ENCODE data around the gene ZBTB7B.

Gene ZBTB7B

DNA sequence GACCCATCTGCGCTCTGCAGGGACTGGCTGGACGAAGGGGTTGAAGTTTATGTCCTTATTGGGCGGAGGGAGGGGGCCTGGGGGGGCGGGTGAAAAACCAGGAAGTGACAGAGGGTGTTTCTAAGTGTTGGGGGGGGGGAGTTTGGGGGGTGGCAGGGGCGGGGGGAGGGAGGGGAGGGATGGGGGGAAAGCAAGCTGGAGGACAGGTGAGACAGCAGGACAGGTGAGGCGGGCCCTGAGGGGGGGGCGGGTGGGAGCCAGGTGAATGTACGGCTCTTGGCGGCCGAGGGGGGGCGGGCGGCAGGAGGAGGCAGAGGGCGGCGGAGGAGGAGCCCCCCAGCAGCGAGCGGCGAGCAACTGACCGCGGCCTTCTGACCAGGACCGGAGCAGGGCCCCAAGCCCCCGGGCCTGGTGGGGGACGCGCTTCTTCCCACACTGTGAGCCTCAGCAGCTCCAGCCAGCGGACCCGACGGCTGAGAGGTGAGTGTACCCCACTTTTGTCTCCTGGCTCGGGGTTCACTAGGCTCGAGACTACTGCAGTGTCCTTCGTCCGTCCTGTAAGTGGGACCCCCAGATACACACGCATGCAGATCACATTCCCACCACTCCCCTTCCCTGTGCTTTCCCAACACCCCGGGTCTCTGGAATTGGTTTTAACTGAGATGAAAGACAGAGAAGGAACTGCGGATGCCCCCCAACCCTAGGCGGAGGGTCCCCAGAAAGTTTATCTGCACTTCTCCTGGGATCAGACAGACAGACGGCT, at the start of gene ZBTB7B:
TSS of gene ZBTB7B (plus strand) at position 339 of the 763 bp plus-strand sequence. CDS start 11,859 bp downstream, outside the sequence.
- H3K27me3 ChIP-seq (ENCODE audit: control insufficient read depth, insufficient read depth, low read length) = peaks cover 4% of the 10 kb centered on the region
- no peaks in the 10 kb centered on the region for H3K9me3 ChIP-seq (ENCODE audit: control insufficient read depth, insufficient read depth, low read length)
- peak within 1 kb of the TSS; percentile 41 for H3K9ac ChIP-seq (ENCODE audit: low read depth, low read length)
- H3K36me3 ChIP-seq (ENCODE audit: control insufficient read depth, insufficient read depth, low read length) = no peaks in the 10 kb centered on the region
- H3K4me1 ChIP-seq (ENCODE audit: control insufficient read depth, insufficient read depth, low read length) = peaks cover 11% of the 10 kb centered on the region
- peak within 1 kb of the TSS; percentile 89 for H3K4me3 ChIP-seq (ENCODE audit: low read depth, low read length)

DNA sequence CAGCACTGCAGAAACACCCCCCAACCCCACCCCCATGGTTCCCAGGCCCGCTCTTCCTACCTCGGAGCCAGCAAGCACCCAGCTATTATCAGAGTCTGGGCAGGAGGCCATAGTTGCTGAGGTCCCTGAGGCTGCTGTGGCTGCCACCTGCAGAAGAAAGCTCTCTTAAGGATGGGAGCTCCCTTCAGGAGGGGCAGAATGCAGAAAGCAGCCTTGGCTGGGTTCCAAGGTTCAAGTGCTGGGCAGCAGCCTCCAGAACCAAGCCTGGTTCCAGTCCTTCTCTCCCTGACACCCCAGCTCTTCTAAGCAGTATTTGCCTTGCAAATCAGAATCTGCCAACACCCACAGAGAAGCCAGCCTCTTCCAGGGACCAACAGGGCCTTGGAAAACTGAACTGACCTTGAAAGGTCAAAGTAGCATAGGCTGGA, 49.0 kb upstream of the ZBTB7B start:
- Histone ChIP-seq H3K4me3 (ENCODE audit: low read depth, low read length) (no peak overlapping the region), H3K4me1 (ENCODE audit: control insufficient read depth, insufficient read depth, low read length) (peaks cover 14% of the 10 kb centered on the region), H3K9ac (ENCODE audit: low read depth, low read length) (no peak overlapping the region), H3K36me3 (ENCODE audit: control insufficient read depth, insufficient read depth, low read length) (peaks cover 4% of the 10 kb centered on the region), H3K9me3 (ENCODE audit: control insufficient read depth, insufficient read depth, low read length) (no peaks in the 10 kb centered on the region), H3K27me3 (ENCODE audit: control insufficient read depth, insufficient read depth, low read length) (no peaks in the 10 kb centered on the region)

DNA sequence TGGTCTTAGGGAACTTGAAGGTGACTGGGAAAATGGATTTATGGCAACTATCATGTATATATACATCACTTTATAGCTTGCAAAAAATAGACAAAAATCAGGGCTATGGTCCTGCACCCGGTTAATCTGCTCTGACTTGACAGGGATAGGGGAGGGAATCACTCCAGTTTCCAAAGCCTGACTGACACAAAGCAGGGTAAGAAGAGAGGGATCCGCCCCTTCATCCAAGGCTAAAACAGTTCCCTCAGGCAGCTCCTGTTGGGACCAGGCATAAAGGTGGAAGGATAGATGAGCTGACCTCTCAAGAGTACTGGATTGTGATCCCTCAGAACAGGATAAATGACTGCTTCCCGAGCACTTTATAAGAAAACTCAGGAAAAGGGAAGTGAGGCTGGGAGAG, 48.1 kb upstream of the ZBTB7B start:
- Histone ChIP-seq H3K4me1 (ENCODE audit: control insufficient read depth, insufficient read depth, low read length) (peaks cover 14% of the 10 kb centered on the region), H3K27me3 (ENCODE audit: control insufficient read depth, insufficient read depth, low read length) (no peaks in the 10 kb centered on the region), H3K9ac (ENCODE audit: low read depth, low read length) (no peak overlapping the region), H3K36me3 (ENCODE audit: control insufficient read depth, insufficient read depth, low read length) (peaks cover 10% of the 10 kb centered on the region), H3K9me3 (ENCODE audit: control insufficient read depth, insufficient read depth, low read length) (no peaks in the 10 kb centered on the region), H3K4me3 (ENCODE audit: low read depth, low read length) (no peak overlapping the region)

DNA sequence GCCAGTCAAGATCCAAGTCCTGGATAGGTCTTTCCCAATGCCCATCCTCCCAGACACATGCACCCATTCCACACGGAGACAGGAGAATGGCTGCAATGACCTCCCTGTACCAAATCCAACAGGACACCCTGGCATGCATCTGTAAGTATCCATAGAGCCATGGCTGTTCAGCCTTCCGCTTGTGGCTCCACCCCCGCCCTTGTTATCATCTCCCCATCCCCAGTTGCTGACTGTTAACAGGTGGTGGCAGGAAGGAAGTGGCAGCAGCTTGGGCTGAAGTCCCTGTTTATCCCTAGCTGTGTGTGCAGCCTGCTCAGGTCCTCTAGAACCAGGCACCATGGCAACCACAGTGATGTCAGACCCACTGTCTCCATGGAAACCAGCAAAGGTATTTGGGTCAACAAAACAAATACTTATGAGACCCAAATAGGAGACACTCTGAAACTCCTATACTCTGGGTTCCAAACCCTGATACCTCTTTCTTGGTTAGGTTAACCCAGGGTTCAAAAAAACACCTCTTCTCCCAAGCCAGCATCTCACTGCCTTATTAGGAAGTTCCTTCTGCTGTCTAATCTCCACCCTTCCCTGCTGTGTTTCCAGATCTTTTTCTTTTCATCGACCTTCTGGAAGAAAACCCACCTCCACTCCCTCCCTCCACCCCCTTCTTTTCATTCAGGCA, 47.4 kb upstream of the ZBTB7B start:
- H3K9me3 ChIP-seq (ENCODE audit: control insufficient read depth, insufficient read depth, low read length) = no peaks in the 10 kb centered on the region
- H3K27me3 ChIP-seq (ENCODE audit: control insufficient read depth, insufficient read depth, low read length) = no peaks in the 10 kb centered on the region
- H3K4me3 ChIP-seq (ENCODE audit: low read depth, low read length) = peak overlapping the region; percentile 75
- peaks cover 14% of the 10 kb centered on the region for H3K4me1 ChIP-seq (ENCODE audit: control insufficient read depth, insufficient read depth, low read length)
- no peak overlapping the region for H3K9ac ChIP-seq (ENCODE audit: low read depth, low read length)
- H3K36me3 ChIP-seq (ENCODE audit: control insufficient read depth, insufficient read depth, low read length) = peaks cover 13% of the 10 kb centered on the region

DNA sequence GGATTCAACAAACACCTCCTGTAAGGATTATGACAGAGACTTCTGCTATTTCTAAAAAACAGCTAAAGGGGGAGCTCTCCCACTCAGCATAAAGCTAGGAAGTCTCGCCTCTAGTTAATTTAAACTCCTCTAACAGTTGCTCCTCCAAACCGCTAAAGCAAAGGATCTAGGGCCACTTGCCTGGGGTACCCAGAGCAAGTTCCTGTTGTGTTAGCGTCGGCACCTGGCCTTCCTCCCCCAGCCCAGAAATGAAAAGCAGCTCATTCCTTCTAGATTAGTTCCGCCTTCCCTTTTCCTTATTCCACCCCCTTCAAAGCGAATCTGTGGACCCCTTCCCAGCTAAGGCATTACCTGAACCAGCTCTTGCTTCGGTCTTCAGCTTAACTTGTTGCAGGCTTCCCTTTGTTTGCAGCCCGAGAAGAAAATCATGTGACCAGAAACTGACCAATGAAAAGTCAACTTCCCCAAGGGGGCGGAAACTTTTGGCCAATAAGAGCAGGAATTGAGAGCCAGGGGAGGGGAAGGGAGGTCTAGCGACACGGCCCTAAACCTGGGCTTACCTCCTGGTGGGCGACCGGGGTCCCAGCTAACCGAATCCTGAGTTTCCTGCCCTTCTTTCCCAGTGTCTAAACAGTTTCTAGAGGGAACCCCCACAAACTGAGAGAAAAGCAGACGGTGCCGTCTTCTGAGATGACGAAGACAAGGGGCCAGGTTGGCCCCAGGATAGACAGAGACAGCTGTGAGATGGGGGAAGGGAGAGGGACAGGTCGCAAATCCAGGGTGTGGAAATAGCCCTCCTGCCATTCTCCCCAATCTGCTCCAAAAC, 46.7 kb upstream of the ZBTB7B start, which contains the start of gene PBXIP1:
TSS of gene PBXIP1 (minus strand) at position 382 of the 826 bp plus-strand sequence. CDS start 2,378 bp downstream, outside the sequence.
- H3K4me1 ChIP-seq (ENCODE audit: control insufficient read depth, insufficient read depth, low read length) = peaks cover 19% of the 10 kb centered on the region

DNA sequence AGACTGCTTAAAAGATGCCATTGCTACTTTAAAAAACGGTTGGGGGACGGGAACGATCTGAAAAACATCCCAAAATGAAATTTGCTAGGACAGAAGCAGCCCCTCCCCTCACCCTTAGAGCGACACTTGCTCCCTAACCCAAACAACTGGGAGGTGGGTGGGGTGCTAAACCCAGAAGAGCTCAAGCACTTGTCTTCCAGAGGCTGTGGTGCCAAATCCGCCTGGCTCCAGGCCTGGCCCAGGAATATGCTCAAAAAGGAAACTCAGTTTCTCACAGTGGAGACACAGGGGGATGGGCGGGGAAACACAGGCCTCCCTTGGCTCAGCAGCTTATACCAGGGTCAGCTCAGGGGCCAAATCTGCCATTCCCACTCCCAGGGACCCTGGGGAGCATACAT, 46.1 kb upstream of the ZBTB7B start:
- Histone ChIP-seq H3K27me3 (ENCODE audit: control insufficient read depth, insufficient read depth, low read length) (no peaks in the 10 kb centered on the region), H3K4me1 (ENCODE audit: control insufficient read depth, insufficient read depth, low read length) (peaks cover 19% of the 10 kb centered on the region), H3K9ac (ENCODE audit: low read depth, low read length) (no peak overlapping the region), H3K9me3 (ENCODE audit: control insufficient read depth, insufficient read depth, low read length) (no peaks in the 10 kb centered on the region), H3K36me3 (ENCODE audit: control insufficient read depth, insufficient read depth, low read length) (peaks cover 13% of the 10 kb centered on the region), H3K4me3 (ENCODE audit: low read depth, low read length) (peak overlapping the region; percentile 75)

More for the DNA sequence above, 46.7 kb upstream of the ZBTB7B start, which contains the start of gene PBXIP1:
- Histone ChIP-seq H3K9ac (ENCODE audit: low read depth, low read length) (peak within 1 kb of the TSS; percentile 77), H3K36me3 (ENCODE audit: control insufficient read depth, insufficient read depth, low read length) (peaks cover 13% of the 10 kb centered on the region), H3K9me3 (ENCODE audit: control insufficient read depth, insufficient read depth, low read length) (no peaks in the 10 kb centered on the region), H3K4me3 (ENCODE audit: low read depth, low read length) (peak within 1 kb of the TSS; percentile 75), H3K27me3 (ENCODE audit: control insufficient read depth, insufficient read depth, low read length) (no peaks in the 10 kb centered on the region)

DNA sequence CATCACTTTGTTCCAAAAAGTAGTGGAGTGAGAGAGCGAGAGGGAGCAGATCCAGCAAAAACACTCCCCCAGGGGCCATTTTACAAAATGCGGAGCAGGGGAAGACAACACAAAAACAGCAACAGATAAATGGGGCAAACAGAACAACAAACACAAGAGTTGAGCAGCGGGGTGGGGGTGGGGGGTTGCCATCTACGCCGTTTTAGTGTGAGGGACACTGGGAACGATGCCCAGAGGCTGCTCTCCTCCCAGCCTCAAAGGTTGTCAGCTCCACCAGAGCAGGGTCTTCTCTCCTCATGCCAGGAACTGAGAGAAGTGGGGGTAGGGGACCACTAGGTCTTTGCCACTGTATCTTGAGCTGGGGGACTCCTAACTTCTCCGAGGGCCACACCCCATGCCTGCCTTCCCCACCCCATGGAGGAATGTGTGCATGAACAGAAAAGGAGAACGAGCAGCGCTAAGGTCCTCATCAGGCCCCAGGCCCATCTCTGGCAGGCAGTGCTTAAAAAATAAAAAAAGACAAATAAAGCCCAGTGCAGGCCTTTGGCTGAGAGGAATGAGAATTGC, 45.4 kb upstream of the ZBTB7B start:
- Histone ChIP-seq H3K4me3 (ENCODE audit: low read depth, low read length) (peak overlapping the region; percentile 75), H3K4me1 (ENCODE audit: control insufficient read depth, insufficient read depth, low read length) (peaks cover 19% of the 10 kb centered on the region), H3K9ac (ENCODE audit: low read depth, low read length) (no peak overlapping the region), H3K36me3 (ENCODE audit: control insufficient read depth, insufficient read depth, low read length) (peaks cover 13% of the 10 kb centered on the region), H3K27me3 (ENCODE audit: control insufficient read depth, insufficient read depth, low read length) (no peaks in the 10 kb centered on the region), H3K9me3 (ENCODE audit: control insufficient read depth, insufficient read depth, low read length) (no peaks in the 10 kb centered on the region)

DNA sequence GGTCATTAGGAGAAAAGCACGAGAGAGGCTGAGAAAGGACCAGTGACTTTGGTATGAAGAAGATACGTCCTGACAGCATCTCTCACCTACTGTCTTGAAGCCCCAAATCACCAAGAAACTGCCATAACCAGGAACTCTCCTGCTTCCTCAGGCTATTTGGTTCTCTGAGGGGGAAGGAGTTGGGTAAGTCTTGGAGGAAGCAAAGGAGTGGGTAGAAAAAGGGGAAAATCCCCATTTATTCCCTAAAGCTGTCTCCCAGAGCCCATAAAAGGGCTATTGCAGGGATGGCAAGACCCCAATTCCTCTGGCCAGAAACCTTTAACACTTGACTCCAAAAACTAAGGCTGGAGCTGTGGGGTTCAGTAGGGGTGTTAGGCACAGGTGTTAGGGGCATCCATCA, 44.6 kb upstream of the ZBTB7B start:
- Histone ChIP-seq H3K9me3 (ENCODE audit: control insufficient read depth, insufficient read depth, low read length) (no peaks in the 10 kb centered on the region), H3K4me3 (ENCODE audit: low read depth, low read length) (no peak overlapping the region), H3K9ac (ENCODE audit: low read depth, low read length) (no peak overlapping the region), H3K4me1 (ENCODE audit: control insufficient read depth, insufficient read depth, low read length) (peaks cover 19% of the 10 kb centered on the region), H3K36me3 (ENCODE audit: control insufficient read depth, insufficient read depth, low read length) (peaks cover 15% of the 10 kb centered on the region), H3K27me3 (ENCODE audit: control insufficient read depth, insufficient read depth, low read length) (no peaks in the 10 kb centered on the region)

DNA sequence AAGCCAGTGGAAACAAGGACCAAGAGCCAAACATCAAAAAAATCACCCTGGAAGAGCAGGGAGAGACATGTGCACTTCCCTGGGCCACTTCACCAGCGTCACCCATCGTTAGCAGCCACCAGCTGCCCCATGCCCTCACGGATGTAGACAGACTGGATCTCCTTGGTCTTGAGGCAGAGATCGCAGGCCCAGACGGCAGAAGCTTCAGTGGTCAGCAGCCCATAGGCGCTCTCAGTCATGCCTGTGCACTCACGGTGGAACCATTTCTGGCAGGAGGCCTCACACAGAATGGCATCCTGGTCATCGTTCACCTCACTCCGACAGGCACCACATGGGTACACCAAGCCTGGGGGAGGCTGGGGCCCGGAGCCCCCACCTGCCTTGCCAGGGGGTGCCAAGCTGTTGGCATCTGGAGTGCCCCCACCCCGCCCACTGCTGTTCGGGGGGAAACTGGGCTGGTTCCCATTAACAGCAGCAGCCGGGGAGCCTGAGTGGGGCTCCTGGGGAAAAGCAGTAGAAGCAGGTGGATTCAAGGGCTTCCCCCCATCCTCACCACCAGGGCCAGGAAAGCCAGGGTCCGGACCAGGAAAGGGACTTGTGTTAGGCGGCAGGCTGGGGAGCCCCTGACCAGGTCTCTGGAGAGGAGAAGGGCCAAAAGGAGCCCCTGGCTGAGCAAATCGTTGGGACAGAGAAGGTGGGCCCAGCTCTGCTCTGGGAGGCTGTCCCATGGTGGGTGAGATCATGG, 43.7 kb upstream of the ZBTB7B start:
- Histone ChIP-seq H3K27me3 (ENCODE audit: control insufficient read depth, insufficient read depth, low read length) (no peaks in the 10 kb centered on the region), H3K4me1 (ENCODE audit: control insufficient read depth, insufficient read depth, low read length) (peaks cover 19% of the 10 kb centered on the region), H3K4me3 (ENCODE audit: low read depth, low read length) (no peak overlapping the region), H3K36me3 (ENCODE audit: control insufficient read depth, insufficient read depth, low read length) (peaks cover 22% of the 10 kb centered on the region), H3K9me3 (ENCODE audit: control insufficient read depth, insufficient read depth, low read length) (no peaks in the 10 kb centered on the region), H3K9ac (ENCODE audit: low read depth, low read length) (no peak overlapping the region)

DNA sequence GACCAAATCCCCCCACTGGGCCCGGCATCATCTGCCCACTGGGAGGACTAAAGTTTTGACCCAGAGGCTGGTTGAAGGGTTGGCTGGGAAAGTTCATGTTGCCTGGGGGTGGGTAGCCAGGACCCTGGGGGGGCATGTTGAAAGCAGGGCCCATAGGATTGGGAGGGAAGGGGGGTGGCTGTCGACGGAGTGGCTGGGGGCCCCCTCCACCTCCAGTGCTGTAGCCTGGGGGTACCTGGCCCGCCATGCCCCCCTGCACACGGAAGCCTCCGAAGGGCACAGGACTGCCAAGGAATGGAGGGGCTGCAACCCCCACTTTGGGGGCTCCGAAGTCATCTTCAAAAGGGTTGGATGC, 43.2 kb upstream of the ZBTB7B start:
- Histone ChIP-seq H3K27me3 (ENCODE audit: control insufficient read depth, insufficient read depth, low read length) (no peaks in the 10 kb centered on the region), H3K4me3 (ENCODE audit: low read depth, low read length) (no peak overlapping the region), H3K9me3 (ENCODE audit: control insufficient read depth, insufficient read depth, low read length) (no peaks in the 10 kb centered on the region), H3K9ac (ENCODE audit: low read depth, low read length) (no peak overlapping the region), H3K36me3 (ENCODE audit: control insufficient read depth, insufficient read depth, low read length) (peaks cover 26% of the 10 kb centered on the region), H3K4me1 (ENCODE audit: control insufficient read depth, insufficient read depth, low read length) (peaks cover 19% of the 10 kb centered on the region)

Data from iPS-15b (cell line).